Measurements from ENCODE around the gene VMP1. TPM values are rescaled to one million over a fixed set of nuclear protein-coding genes. Genes with fewer than 3 reads are reported as not detected.

Gene VMP1
- total RNA-seq, 1 experiment from 2014 or later: 72.8 TPM

- H3K36me3 Mint-ChIP-seq: peaks cover 20% of the 10 kb centered on the region
- no peak for TF ChIP-seq ZMAT4 (CRISPR knock-in tag; IDR thresholded peaks at IDR 0.05)
- no peak for TF ChIP-seq ATF2 (CRISPR knock-in tag; IDR thresholded peaks at IDR 0.05; ENCODE audit: borderline replicate concordance, low read depth)
- TF ChIP-seq PREB (CRISPR knock-in tag; IDR thresholded peaks at IDR 0.05; ENCODE audit: borderline replicate concordance): no peak
- no peak for TF ChIP-seq ZNF671 (CRISPR knock-in tag; IDR thresholded peaks at IDR 0.05)
- TF ChIP-seq FOXP1 (CRISPR knock-in tag; IDR thresholded peaks at IDR 0.05; ENCODE audit: borderline replicate concordance): no peak
- no peak for TF ChIP-seq ATF6 (CRISPR knock-in tag; IDR thresholded peaks at IDR 0.05)
- no peak for TF ChIP-seq IRF1 (CRISPR knock-in tag; IDR thresholded peaks at IDR 0.05)
- no peak for TF ChIP-seq MYBL2 (CRISPR knock-in tag; IDR thresholded peaks at IDR 0.05)
- TF ChIP-seq ETV6 (CRISPR knock-in tag; IDR thresholded peaks at IDR 0.05): no peak
- TF ChIP-seq SOX15 (CRISPR knock-in tag; IDR thresholded peaks at IDR 0.05): no peak
- TF ChIP-seq IRF2 (CRISPR knock-in tag; IDR thresholded peaks at IDR 0.05; ENCODE audit: borderline replicate concordance, low read depth): no peak
- TF ChIP-seq ZNF232 (CRISPR knock-in tag; IDR thresholded peaks at IDR 0.05): no peak
- no peak for TF ChIP-seq NR1H2 (CRISPR knock-in tag; IDR thresholded peaks at IDR 0.05)
- no peak for TF ChIP-seq ZSCAN18 (CRISPR knock-in tag; IDR thresholded peaks at IDR 0.05)
- POLR2A ChIA-PET: no interaction called here
- no peaks in the 10 kb centered on the region for H3K9me3 Mint-ChIP-seq
- H3K27me3 Mint-ChIP-seq (ENCODE audit: low read depth): no peaks in the 10 kb centered on the region
- H3K4me3 Mint-ChIP-seq: no peak overlapping the region
- DNase-seq (ENCODE audit: low spot score) (no peak), ATAC-seq (no peak)
- CTCF ChIA-PET: no interaction called here
- H3K27ac Mint-ChIP-seq: peak overlapping the region; percentile 21; the same call in 1 of the 2 replicates
- no peaks in the 10 kb centered on the region for H3K4me1 Mint-ChIP-seq
Measured at GRCh38 chr17:59877965-59878364, 170.5 kb downstream of the VMP1 start.

- no peaks in the 10 kb centered on the region for H3K27me3 Mint-ChIP-seq (ENCODE audit: low read depth)
- ATAC-seq (no peak), DNase-seq (ENCODE audit: low spot score) (no peak)
- H3K4me1 Mint-ChIP-seq: no peaks in the 10 kb centered on the region
- no peak overlapping the region for H3K27ac Mint-ChIP-seq
- CTCF ChIA-PET: no interaction called here
- POLR2A ChIA-PET: no interaction called here
- H3K36me3 Mint-ChIP-seq: peaks cover 20% of the 10 kb centered on the region
- no peaks in the 10 kb centered on the region for H3K9me3 Mint-ChIP-seq
- H3K4me3 Mint-ChIP-seq: no peak overlapping the region
- TF ChIP-seq OVOL2 (CRISPR knock-in tag; IDR thresholded peaks at IDR 0.05; ENCODE audit: borderline replicate concordance) (no peak), ATF3 (CRISPR knock-in tag; conservative IDR thresholded peaks at IDR 0.05) (no peak), TCF7 (CRISPR knock-in tag; IDR thresholded peaks at IDR 0.05; ENCODE audit: low read depth) (no peak), E2F1 (CRISPR knock-in tag; IDR thresholded peaks at IDR 0.05) (no peak), RORB (CRISPR knock-in tag; IDR thresholded peaks at IDR 0.05) (no peak), AFF4 (CRISPR knock-in tag; IDR thresholded peaks at IDR 0.05; ENCODE audit: borderline replicate concordance) (no peak), CDX4 (CRISPR knock-in tag; IDR thresholded peaks at IDR 0.05; ENCODE audit: borderline replicate concordance) (no peak), ZBTB21 (CRISPR knock-in tag; IDR thresholded peaks at IDR 0.05; ENCODE audit: borderline replicate concordance) (no peak), NR3C1 (CRISPR knock-in tag; conservative IDR thresholded peaks at IDR 0.05; ENCODE audit: low read depth) (no peak)
Measured at GRCh38 chr17:59878624-59879023, 171.2 kb downstream of the VMP1 start.

Measured in WTC11 (cell line).